Omental fat pad (tissue), 4 donors: ENCODE results near the gene UBE2J1. TPM values are rescaled to one million over a fixed set of nuclear protein-coding genes. Genes with fewer than 3 reads are reported as not detected.
A peak's percentile ranks its signal among the peaks of the same experiment; 100 is the strongest.
"Not testable (repeated sequence)": the region's sequence is repeated elsewhere in the genome, so short reads cannot be mapped to it uniquely, and the experiment has no call there.

Experiments used
- ATAC-seq: fragments of 150-250 bp; one replicate; pipeline ENCODE4 v1.9.1; 2016; ENCODE audit warnings: mild to moderate bottlenecking, moderate library complexity; ENCODE audit not compliant: low FRiP score
- DNase-seq: peaks from one replicate; pipeline ENCODE4 v3.0.0-alpha.2; 2019; ENCODE audit warnings: low spot score
- total RNA-seq, 4 donors: library from RNA; depleted of rRNA; stranded (reverse); fragments of >200 nt; gene quantifications; one replicate each; pipeline ENCODE4 v1.1.0, GENCODE V29; 2016
- TF ChIP-seq, protein P1 (sequence below), 3 donors: fragments of 450-650 bp; IDR thresholded peaks; one replicate each; pipeline ENCODE4 v1.5.1; 2016 to 2017; ENCODE audit warnings: antibody characterized with exemption in 3 of 3, mild to moderate bottlenecking in 3 of 3, moderate library complexity in 2 of 3

Gene UBE2J1
- total RNA-seq, 4 donors from 2014 or later: 32.3 to 62.2 (median 39.8) TPM

DNA sequence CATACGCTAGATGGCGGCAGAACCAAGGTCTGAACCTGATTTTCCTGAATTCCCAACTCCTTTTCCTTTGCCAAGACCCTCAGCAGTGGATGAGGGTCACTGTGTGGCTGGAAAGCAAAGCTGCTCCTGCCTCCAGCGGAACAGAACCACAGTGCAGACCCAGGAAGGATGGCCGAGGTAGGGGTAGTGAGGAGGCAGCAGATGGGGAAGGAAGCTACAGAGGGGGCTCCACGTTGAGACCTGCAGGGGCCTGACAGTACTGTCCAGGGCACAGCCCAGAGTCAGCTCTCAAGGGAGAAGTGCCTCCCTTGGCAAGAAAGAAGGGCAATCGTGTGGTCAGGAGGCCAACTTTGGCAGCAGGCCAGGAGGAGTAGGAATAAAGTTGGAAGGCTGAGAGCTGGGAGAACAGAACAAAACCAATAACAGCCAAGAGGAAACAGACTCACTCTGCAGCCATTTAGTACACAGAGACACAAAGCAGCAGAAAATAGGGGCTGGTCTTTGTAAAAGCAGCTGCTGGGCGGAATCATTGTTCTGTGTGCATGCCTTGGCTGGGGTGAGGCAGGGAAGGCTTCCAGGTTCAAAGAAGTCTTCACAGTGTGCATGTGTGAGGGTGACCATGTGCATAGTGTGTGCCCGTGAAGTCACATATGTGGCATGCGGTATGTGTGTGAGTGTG, 40.5 kb downstream of the UBE2J1 start:
- ATAC-seq: peak; percentile 32
- peak; percentile 48 for DNase-seq

GRCh38 chr6:89311530-89311852, 41.0 kb downstream of the UBE2J1 start:
- TF ChIP-seq, protein P1, sequence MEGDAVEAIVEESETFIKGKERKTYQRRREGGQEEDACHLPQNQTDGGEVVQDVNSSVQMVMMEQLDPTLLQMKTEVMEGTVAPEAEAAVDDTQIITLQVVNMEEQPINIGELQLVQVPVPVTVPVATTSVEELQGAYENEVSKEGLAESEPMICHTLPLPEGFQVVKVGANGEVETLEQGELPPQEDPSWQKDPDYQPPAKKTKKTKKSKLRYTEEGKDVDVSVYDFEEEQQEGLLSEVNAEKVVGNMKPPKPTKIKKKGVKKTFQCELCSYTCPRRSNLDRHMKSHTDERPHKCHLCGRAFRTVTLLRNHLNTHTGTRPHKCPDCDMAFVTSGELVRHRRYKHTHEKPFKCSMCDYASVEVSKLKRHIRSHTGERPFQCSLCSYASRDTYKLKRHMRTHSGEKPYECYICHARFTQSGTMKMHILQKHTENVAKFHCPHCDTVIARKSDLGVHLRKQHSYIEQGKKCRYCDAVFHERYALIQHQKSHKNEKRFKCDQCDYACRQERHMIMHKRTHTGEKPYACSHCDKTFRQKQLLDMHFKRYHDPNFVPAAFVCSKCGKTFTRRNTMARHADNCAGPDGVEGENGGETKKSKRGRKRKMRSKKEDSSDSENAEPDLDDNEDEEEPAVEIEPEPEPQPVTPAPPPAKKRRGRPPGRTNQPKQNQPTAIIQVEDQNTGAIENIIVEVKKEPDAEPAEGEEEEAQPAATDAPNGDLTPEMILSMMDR (IDR thresholded peaks at IDR 0.05): no peak
- no peak for DNase-seq
- ATAC-seq: no peak

More for the DNA sequence above, 40.5 kb downstream of the UBE2J1 start:
- TF ChIP-seq, protein P1 (IDR thresholded peaks at IDR 0.05): no peak

DNA sequence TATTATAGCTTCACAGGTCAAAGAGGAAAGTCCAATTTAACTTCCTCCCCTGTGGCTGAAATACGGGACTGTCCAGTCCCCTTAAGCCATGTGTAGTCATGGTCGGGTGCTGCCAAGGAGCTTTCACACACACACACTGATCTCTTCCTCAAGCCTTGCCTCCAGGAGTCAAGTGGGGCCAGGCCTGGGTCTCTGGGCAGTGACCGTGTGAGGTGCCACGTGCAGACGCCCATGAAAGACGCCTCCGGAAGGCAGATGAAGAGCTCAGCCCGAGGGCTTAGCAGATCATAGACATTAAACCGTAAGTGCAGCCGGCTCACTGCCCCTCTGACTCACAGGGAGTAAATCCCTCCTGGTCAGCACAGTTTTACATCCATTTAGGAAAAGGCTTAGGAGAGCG, 41.6 kb downstream of the UBE2J1 start:
- DNase-seq (no peak), ATAC-seq (no peak)
- TF ChIP-seq, protein P1 (IDR thresholded peaks at IDR 0.05): no peak

DNA sequence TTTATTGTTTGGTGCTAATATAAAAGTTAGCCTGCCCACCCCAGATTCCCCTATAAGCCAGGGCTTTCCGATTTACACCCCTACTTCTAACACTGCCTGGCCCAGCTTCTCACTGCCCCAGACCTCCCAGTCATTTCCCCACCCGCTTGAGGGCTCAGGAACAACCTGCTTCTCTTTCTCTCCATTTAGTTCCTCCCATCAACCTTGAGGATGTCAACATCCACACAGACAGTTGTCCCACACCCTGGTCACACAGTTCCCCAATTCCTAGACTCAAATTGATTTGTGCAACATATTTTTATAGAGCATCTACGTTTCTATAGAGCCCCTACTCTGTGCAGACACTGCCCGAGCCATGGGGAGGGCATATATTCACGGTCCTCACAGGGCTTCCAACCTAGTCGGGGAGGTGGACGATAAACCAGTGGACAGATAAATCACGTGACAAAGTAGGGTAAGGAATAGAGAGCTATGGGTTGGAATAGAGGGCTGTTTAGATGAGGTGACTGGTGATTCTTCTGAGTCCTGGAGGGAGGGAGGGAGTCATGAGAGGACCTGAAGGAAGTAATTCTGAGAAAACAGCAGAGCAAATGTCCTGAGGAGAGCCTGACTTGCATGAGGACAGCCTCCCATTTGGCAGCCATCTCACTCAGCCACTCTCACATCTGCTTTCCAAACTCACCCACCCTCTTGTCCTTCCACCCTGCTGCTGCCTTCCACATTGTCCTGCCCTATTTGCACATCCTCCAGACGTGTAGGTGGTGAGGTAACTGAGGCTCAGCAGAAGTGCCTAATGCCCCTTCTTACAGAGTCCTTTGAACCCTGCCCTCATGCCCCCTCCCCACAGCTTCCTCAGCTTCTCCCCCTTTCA, 43.8 kb downstream of the UBE2J1 start:
- DNase-seq: no peak
- no peak for ATAC-seq
- TF ChIP-seq, protein P1 (IDR thresholded peaks at IDR 0.05): no peak

DNA sequence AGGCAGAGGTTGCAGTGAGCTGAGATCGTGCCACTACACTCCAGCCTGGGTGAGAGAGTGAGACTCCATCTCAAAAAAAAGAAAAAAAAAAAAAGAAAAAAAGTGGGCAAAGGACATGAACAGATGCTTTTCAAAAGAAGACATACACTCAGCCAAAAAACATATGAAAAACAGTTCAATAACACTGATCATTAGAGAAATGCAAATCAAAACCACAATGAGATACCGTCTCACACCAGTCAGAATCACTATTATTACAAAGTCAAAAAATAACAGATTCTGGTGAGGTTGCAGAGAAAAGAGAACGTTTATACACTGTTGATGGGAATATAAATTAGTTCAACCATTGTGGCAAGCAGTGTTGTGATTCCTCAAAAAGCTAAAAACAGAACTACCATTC, 48.0 kb downstream of the UBE2J1 start:
- not testable (repeated sequence) for ATAC-seq, DNase-seq

GRCh38 chr6:89302936-89303335, 49.6 kb downstream of the UBE2J1 start:
- DNase-seq: no peak
- TF ChIP-seq, protein P1 (IDR thresholded peaks at IDR 0.05): no peak
- no peak for ATAC-seq

- DNase-seq: no peak
- TF ChIP-seq, protein P1 (IDR thresholded peaks at IDR 0.05): no peak
- ATAC-seq: no peak
These were observed 50.2 kb downstream of the UBE2J1 start for GRCh38 chr6:89302195-89302770.
